NCI-H128 (cell line): Measurements from ENCODE around the gene KCNK7.
"Not testable (repeated sequence)": the region's sequence is repeated elsewhere in the genome, so short reads cannot be mapped to it uniquely, and the experiment has no call there.

Experiments used
- DNase-seq: peaks from one replicate; lab custom pipeline; 2025; ENCODE audit not compliant: unreplicated experiment; lab: John Stamatoyannopoulos, UW

KCNK7 gene

DNA sequence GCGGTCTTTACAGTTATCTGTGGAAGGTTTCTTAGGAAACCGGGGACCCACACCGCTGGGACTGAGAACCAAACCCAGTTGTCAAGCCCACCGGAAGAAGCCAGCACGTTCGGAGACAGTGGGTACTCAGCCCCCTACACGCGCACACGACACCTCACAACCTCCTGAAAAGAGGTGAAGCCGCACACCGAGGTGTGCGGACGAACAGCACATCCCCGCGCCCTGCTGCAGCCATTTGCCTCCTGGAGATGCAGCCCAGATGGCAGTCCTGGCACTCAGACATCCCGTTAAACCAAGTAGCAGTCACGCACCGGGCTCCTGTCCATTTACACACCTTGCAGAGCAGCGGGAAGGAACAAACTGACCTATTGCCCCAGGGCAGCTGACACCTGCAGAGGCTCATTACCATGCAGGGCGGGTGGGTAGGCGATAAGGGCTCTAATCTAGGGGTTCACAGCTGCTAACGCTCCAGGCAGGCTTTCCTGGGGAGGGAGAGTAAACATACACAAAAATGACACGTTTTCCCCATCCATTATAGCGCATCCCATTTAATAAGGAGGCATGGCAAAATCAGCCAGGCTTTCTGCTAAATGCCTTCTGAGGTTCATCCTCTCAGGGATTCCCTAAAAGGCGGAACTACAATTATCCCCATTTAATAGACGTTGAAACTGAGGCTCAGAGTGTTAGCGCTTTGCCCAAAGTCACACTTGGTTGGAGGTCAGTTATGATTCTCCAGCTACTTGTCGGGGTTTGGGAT lies 20.6 kb downstream of the KCNK7 start:
- DNase-seq, result no peak

DNA sequence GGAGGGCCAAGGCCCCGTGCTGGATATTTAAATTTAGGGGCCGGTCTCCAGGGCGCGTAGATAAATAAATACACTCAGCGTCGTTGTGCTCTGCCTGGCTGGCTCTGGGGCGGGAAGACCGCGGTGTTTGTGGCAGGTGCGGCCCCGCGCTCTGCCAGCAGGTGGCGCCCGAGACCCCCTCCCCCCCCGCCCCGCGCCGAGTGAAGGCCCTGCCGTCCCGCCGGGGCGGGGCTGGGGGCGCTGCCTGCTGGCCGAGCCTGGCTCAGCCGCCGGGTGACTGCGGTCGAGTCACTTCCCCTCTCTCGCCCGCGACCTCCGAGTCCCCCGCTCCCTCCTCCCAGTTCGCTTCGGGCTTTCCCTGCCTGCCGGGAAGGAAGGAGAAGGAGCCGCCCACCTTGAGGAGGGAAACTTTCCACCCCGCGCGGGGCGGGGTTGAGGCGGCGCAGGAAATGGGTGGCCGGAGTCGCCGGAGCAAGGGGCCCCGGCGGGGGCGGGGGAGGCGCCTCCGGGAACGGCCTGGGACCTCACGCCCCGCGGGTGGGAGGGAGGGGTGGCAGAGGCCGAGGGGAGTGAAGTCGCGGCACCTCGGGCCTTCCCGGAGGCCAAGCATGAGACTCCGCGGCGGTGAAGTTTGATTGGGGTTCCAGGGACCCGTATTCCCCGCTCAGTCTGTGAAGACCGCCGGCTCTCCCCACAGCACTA lies 21.3 kb downstream of the KCNK7 start:
- DNase-seq, result peak; percentile 31

DNA sequence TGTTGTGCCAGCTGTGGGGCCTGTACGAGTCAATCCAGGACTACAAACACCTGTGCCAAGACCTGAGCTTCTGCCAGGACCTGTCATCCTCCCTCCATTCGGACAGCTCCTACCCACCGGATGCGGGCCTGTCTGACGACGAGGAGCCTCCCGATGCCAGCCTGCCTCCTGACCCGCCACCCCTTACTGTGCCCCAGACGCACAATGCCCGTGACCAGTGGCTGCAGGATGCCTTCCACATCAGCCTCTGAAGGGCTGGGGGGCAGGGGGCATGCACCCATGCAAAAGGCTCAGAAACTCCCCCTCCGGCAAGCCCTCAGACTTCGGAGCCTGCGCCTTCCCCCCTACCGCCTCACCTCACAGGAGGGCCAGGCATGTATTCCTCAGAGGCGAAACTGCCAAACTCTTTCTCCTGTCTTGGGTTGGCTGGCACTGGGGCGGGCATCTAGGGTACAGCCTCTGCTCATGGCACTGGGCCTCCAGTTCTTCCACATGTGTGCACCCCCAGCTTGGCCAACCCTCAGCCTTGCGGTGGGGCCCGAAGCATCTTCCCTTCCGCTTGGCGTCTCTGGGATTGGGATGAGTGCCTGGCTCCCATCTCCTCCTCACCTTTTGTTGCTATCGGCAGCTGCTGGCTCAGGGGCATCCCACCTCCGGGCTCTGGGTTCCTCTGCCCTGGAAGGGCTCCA lies 22.1 kb downstream of the KCNK7 start:
- no peak for DNase-seq

DNA sequence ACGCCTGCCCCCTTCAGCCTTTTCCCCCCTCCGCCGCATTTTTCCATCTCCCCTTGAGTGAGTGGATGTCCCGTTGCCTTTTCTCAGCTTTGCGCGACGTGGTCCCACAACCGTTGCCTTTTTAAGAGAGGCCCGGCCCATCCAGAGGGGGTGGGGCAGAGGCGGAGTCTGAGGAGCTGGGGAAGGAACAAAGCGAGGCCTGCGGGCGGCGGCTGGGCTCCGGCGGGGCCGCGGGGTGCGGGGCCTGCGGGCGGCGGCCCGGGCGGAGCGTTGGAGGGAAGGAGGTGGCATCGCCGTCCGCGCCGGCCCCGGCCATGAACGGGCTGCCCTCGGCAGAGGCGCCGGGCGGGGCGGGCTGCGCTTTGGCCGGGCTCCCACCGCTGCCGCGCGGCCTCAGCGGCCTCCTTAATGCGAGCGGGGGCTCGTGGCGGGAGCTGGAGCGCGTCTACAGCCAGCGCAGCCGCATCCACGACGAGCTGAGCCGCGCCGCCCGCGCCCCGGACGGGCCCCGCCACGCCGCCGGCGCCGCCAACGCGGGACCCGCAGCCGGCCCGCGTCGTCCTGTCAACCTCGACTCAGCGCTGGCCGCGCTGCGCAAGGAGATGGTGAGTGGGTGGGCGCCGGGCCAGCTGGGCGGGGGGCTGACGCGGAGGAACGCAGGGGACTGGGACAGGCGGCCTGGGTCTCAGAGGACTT lies 23.1 kb downstream of the KCNK7 start, which contains the start of gene FAM89B:
Gene FAM89B (plus strand): TSS at position 183 of the 696 bp plus-strand sequence. CDS start 132 bp downstream, at position 315.
- peak; percentile 70 for DNase-seq

DNA sequence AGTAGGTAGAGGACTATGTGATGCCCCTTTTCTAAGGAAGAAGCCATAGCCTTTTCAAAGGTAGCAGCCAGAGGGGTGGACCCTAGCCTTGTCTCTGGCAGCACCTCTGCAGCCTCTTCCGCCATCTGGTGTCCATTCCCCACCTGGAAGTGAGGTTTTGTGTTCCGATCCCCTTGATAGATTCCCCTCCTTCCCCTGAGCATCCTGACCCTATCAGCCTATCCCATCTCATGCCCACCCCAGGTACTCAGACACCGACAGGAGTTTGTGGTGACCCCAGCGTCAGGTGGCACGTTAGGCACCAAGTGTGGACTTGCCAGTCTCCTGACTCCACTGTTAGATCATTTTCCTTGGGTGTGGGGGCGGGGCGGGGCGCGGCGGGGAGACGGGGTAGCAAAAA lies 23.7 kb downstream of the KCNK7 start:
- DNase-seq, result peak; percentile 34

DNA sequence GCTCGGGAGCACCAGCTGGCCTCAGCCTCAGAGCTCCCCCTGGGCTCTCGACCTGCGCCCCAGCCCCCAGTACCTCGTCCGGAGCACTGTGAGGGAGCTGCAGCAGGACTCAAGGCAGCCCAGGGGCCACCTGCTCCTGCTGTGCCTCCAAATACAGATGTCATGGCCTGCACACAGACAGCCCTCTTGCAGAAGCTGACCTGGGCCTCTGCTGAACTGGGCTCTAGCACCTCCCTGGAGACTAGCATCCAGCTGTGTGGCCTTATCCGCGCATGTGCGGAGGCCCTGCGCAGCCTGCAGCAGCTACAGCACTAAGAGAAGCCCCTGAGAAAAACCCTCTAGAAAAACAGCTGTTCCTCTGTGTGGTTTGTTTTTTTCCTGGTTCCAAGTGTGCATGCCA lies 24.2 kb downstream of the KCNK7 start:
- DNase-seq, result no peak

DNA sequence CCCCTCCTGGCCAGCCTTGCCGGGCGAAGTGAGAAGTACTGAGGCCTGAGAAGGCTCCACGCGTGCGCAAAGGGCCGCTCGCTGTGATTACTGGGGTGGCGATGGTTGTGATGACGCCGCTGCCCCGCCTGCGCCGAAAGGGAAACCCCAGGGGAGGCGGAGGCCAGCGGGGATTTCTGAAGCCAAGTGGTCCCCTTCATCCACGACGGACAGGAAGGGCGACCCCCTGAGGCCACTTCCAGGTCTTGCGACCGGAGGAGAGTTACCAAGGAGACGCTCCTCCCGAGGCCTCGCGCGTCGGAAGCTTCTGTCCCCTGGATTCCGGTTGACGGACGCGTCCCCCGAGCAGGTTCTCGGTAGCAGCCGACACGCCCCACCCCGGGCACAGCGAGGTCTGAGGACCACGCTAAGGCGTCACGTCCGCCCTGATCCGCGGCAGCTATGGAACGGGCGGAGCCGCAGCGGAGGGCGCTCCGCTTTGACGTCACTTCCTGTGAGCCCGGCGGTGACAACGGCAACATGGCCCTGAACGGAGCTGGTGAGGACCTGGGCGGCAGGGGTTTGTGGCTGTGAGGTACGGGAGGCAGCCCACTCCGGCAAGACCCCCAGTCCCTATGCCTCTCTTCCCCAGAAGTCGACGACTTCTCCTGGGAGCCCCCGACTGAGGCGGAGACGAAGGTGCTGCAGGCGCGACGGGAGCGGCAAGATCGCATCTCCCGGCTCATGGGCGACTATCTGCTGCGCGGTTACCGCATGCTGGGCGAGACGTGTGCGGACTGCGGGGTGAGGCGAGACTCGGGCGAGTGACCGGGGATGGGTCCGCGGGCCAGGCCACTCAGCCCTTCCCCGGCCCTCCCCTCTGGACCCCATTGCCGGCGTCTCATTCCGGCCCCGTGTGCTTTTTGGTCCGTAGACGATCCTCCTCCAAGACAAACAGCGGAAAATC lies 25.4 kb downstream of the KCNK7 start, which contains the start of gene ZNRD2:
Gene ZNRD2 (plus strand): TSS at position 505 of the 946 bp plus-strand sequence. CDS start 15 bp downstream, at position 520.
- DNase-seq, result peak; percentile 96

DNA sequence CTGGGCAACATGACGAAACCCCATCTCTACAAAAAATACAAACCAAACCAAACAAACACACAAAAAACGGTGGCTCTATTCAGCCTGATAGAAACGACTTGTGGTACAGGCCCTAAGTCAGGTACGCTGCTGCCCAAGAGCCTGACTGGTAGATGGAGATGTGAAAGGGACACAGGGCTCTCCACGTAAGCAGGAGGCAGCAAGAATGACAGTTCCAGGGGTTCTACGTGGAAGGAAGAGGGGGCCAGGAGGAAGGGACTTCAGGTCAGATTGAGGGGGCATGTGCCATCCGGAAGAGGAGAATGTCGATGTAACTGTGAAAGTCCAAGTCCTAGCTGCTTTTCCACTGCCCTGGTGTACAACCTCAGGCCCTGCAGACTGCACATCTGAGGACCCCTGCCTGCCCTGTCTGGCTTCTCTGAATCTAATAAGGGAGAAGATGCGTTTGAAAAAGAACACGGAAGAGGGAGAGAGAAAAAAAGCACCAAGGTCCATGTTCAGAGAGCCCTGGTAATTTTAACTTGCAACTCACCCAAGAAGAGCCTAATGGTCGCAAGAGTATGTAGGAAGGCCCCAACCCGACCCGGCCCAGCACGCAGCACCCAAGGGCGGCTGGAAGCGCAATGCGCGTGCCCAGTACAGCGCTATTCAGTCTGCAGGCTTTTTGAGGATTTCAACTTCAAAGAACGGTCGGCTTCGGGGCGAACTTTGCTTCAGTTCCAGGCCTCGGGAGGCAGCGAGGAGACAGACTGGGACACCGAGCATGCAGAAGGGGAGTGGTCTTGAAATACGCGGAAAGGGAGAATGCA lies 26.2 kb downstream of the KCNK7 start:
- no peak for DNase-seq

DNA sequence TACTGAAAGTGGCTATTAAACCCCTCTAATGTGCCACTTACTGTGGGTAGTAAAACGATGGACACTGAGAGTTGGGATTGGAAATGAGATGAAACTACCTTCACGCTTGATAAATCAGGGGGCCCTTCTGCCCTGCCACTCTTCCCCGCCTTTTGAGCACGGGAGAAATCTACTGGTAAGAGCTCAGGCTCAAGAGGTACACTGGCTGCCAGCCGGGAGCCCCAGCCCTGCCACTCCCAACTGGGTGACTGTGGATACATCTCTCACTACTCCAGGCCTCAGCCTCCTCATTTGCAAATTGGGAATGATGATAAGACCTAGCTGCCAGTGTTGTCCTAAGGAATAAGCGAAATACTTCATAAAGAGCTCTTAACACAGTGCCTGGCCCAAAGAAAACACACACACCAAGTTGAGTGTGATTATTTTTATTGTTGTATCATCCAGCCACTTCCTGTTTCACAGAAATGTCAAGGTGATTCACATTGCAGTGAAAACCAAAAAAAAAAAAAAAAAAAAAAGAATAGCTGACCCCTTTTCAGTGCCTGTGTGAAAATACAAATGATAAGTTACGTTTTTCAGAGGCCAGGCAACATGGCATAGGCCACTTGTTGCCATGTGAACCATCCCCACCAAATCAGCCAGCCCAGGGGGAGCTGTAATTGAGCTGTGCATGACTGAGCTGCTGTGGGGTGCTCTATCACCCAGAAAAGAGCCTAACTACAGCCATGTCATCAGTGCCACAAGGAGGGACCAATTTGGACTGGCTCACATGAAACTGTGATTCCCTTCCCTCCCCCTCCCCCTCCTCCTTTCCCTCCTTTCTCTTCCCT lies 29.8 kb downstream of the KCNK7 start:
- no peak for DNase-seq

DNA sequence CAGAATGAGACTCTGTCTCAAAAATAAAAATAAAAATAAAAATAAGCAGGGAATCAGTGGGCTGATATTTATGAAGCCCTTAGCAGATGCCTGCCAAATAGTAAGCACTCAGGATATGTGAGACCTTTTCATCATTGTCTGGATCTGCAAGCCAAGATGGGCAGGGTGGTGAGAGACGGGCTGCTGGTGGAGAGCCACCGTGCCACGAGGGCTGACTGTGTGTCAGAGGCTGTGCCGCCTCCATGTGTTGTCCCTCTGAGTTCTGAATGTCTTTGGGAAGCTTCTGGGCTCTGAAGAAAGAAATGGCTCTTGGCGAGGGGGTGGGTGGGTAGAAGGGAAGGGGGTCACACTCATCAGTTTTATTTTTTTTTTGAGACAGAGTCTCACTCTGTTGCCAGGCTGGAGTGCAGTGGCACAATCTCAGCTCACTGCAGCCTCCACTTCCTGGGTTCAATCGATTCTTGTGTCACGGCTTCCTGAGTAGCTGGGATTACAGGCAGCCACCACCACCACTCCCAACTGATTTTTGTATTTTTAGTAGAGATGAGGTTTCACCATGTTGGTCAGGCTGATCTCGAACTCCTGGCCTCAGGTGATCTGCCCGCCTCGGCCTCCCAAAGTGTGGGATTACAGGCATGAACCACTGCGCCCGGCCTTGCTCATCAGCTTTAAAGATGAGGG lies 30.6 kb downstream of the KCNK7 start:
- DNase-seq, result not testable (repeated sequence)

DNA sequence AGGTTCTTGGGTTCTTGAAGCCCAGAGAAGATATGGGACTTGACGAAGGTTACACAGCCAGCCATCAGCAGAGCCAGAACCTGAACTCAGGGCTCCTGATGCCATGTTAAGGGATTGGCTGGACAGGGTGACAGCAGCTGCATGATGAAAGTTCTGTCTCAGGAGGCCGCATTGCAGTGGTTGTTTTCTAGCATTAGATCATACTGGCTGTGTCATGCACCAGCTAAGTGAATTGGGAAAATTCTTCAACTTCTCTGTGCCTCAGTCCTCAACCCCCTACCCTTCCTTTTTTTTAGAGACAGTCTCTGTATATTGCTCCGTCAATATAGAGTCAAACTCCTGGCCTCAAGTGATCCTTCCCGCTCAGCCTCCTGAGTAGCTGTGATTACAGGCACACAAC lies 32.0 kb downstream of the KCNK7 start:
- no peak for DNase-seq

DNA sequence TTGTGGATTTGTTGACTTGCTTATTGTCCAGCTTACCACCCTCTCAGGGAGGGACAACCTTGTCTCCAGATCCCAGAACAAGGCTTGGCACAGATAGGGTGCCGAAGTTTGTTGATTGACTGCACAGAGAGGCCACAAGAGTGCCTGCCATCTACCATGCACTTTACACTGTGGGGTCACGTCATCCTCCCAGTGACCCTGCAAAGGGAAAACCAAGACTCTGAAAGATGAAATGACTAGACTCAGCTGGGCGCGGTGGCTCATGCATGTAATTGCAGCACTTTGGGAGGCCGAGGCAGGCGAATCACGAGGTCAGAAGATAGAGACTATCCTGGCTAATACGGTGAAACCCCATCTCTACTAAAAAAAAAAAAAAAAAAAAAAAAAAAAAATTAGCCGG lies 32.8 kb downstream of the KCNK7 start:
- no peak for DNase-seq

DNA sequence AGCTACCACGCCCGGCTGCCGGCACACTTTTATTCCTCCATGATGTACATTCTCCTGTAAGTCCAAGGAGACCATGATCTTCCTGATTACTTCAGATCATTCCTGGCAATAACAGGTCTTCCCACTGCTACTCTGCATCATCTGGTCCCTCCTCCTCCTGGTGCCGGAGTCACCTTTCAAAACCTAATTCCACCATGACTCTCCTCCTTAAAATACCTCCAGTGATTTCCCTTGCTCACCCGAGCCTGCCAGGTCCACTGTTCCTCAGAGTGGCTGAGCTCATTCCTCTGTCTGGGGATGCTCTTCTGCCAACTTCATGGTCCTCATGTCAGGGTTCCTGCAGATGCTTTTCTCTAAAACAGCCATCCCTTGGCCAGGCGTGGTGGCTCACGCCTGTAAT lies 33.6 kb downstream of the KCNK7 start:
- no peak for DNase-seq

DNA sequence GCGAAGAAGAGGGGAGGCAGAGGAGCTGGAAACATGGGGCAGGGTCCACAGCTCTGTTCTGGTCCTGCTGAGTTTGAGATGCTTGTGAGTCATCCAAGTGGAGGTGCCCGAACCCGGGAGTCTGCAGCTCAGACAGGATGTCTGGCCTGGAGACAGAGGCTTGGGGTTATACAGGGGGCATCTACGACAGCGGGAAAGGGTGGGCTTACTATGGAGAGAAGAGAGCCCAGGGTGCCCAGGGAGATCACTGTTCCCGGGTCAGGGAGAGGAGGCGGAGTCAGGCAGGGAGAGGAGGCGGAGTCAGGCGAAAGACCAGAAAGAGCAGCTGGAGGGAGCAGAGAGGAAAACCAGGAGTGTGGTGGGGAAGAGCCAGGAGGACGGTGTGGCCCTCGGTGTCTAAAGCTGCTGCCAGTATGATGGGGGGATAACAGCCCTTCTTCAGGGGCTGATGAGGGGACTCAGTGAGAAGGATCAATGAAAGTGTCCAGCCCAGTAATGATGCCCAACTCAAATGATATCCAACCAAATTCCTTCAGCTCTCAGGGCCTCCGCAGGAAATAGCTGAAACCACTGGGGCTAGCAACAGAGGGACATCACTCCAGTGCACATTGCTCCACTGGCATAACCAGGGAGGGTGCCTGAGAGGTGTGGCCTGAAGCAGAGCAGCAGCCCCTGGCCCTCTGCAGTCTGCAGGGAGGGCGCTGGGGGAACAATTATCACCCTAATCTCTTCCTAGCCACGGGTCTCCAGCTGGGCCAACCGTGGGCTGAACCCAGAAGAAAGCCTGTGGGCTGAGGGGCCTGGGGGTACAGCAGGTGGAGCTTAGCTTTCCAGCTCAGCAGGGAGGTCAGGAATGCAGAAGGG lies 34.8 kb downstream of the KCNK7 start:
- DNase-seq, result no peak

DNA sequence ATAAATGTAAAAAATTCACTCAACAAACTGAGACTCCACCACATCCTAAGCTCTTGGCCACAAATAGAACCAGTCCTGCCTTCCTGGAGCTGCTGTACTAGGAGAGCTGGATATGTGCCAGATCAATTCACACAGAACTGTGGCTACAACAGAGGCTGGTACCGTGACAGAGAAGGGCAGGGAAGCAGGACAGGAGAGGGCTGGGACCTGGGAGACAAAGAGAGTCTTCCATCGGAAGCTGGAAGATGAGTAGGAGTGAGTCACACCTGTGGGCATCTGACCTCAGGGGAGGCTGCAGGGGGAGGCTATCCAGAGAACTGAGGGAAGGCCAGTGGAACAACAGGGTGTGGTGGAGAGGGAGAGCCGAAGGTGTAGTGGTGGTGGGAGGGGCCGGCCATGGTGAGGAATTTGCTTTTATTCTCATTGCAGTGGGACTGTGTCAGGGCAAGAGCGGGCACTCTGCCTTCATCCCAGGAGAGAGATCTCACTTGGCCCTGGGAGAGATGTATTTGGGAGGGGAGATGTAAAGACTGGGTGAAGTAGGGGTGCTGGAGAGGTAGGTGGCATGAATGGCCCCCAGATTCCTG lies 35.6 kb downstream of the KCNK7 start:
- DNase-seq, result no peak

DNA sequence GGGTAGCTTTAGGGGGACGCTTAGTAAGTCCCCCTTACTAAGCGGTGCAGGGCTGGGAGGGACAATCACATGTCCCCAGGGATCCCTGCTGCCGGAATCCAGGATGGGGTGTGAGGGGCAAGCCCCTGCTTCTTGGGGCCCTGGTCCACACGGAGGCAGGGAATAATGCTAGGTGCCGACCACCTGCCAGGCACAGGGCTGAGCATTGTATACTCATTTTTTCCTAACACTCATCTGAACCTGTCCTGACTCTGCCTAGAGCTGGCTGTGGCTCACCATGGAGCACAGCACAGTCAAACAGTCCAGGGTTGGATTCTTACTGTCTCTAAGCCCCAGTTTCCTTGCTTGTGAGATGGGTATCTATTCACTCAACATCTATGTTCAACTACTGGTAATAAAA lies 36.1 kb downstream of the KCNK7 start:
- DNase-seq, result no peak
